ENCODE data around the gene KIF14. TPM values are rescaled to one million over a fixed set of nuclear protein-coding genes. Genes with fewer than 3 reads are reported as not detected.

Gene KIF14
- total and polyA plus RNA-seq, 2 of the 13 experiments (the other 11 are each of a cell fraction or from before 2014, with no cell fraction given): 3.3 to 11.2 TPM

GRCh38 chr1:200528858-200529606, 91.5 kb downstream of the KIF14 start:
- no peaks in the 10 kb centered on the region for H3K4me1 ChIP-seq (ENCODE audit: insufficient read depth, low read length)
- no peaks in the 10 kb centered on the region for H3K9me3 ChIP-seq (ENCODE audit: low read length)
- no peaks in the 10 kb centered on the region; a peak in 1 of 5 replicates for H3K27me3 ChIP-seq (ENCODE audit: control insufficient read depth in 1 of 2, insufficient read depth in 2 of 2, low read length in 2 of 2)
- H2AFZ ChIP-seq (ENCODE audit: low read length): no peak overlapping the region
- H3K79me2 ChIP-seq (ENCODE audit: insufficient read depth, low read length): no peaks in the 10 kb centered on the region
- no TSS peak for BruUV-seq (replicated peaks)
- in situ Hi-C loops (cut with HindIII; ENCODE audit: extremely low pct_ligation_motif_present, low pct_unique_long_range_greater_than_20kb) (no loop called here), intact Hi-C loops (cut with micrococcal nuclease; ENCODE audit: unreplicated experiment) (no loop called here)
- no peaks in the 10 kb centered on the region for H4K20me1 ChIP-seq (ENCODE audit: insufficient read depth, low read length)
- no peak overlapping the region for H3K4me2 ChIP-seq (ENCODE audit: low read depth, low read length)
- no peak for DNase-seq (ENCODE audit: low spot score)
- POLR2A ChIA-PET: no interaction called here
- no peak for FAIRE-seq
- H3K4me3 ChIP-seq (replicated peaks in 1 of 3; ENCODE audit: insufficient read depth in 1 of 3, low read depth in 2 of 3, low read length in 3 of 3): no peak overlapping the region
- CTCF ChIA-PET (ENCODE audit: low intra/inter-chr PET ratio, low total read pairs): no interaction called here
- TF ChIP-seq MAFF (IDR thresholded peaks at IDR 0.05; ENCODE audit: low read depth, low read length) (peak; percentile 72), SMYD3 (CRISPR knock-in tag; IDR thresholded peaks at IDR 0.05) (no peak), MAFK (conservative IDR thresholded peaks at IDR 0.05 in 1 of 2, IDR thresholded peaks at IDR 0.05 in 1 of 2; ENCODE audit: low read length in 2 of 2) (peak in 1 of 2 experiments; percentile 78; a peak in 3 of 4 replicates)
- no peaks in the 10 kb centered on the region for H3K36me3 ChIP-seq (replicated peaks in 1 of 2; ENCODE audit: control insufficient read depth in 1 of 2, insufficient read depth in 2 of 2, low read length in 2 of 2)
- H3K9ac ChIP-seq (ENCODE audit: insufficient read depth, low read depth, low read length): no peak overlapping the region
- ATAC-seq: no peak
- WGBS (ENCODE audit: low lambda C conversion rate): 72% methylated on average over 4 of the region's 4 CpGs
- H3K27ac ChIP-seq (ENCODE audit: extremely low read length, insufficient read depth, low read length): no peak overlapping the region

GRCh38 chr1:200527670-200528069, 92.9 kb downstream of the KIF14 start:
- Histone ChIP-seq H2AFZ (ENCODE audit: low read length) (no peak overlapping the region), H3K79me2 (ENCODE audit: insufficient read depth, low read length) (no peaks in the 10 kb centered on the region), H3K4me3 (replicated peaks in 1 of 3; ENCODE audit: insufficient read depth in 1 of 3, low read depth in 2 of 3, low read length in 3 of 3) (no peak overlapping the region), H3K27ac (ENCODE audit: extremely low read length, insufficient read depth, low read length) (no peak overlapping the region), H4K20me1 (ENCODE audit: insufficient read depth, low read length) (no peaks in the 10 kb centered on the region), H3K9me3 (ENCODE audit: low read length) (no peaks in the 10 kb centered on the region), H3K9ac (ENCODE audit: insufficient read depth, low read depth, low read length) (no peak overlapping the region), H3K36me3 (replicated peaks in 1 of 2; ENCODE audit: control insufficient read depth in 1 of 2, insufficient read depth in 2 of 2, low read length in 2 of 2) (no peaks in the 10 kb centered on the region), H3K27me3 (ENCODE audit: control insufficient read depth in 1 of 2, insufficient read depth in 2 of 2, low read length in 2 of 2) (no peaks in the 10 kb centered on the region; a peak in 1 of 5 replicates), H3K4me1 (ENCODE audit: insufficient read depth, low read length) (no peaks in the 10 kb centered on the region), H3K4me2 (ENCODE audit: low read depth, low read length) (no peak overlapping the region)
- no TSS peak for BruUV-seq (replicated peaks)
- ATAC-seq (no peak), DNase-seq (ENCODE audit: low spot score) (no peak), FAIRE-seq (no peak)
- in situ Hi-C loops (cut with HindIII; ENCODE audit: extremely low pct_ligation_motif_present, low pct_unique_long_range_greater_than_20kb): no loop called here
- ChIA-PET CTCF (ENCODE audit: low intra/inter-chr PET ratio, low total read pairs) (no interaction called here), POLR2A (no interaction called here)
- TF ChIP-seq ADNP (CRISPR knock-in tag; IDR thresholded peaks at IDR 0.05): no peak
- TF ChIP-seq DZIP1 (CRISPR knock-in tag; IDR thresholded peaks at IDR 0.05): no peak
- no peak for TF ChIP-seq RARG (CRISPR knock-in tag; IDR thresholded peaks at IDR 0.05; ENCODE audit: low read depth)
- TF ChIP-seq ZSCAN25 (CRISPR knock-in tag; IDR thresholded peaks at IDR 0.05): no peak
- no peak for TF ChIP-seq YEATS2 (CRISPR knock-in tag; IDR thresholded peaks at IDR 0.05; ENCODE audit: borderline replicate concordance)
- WGBS (ENCODE audit: low lambda C conversion rate): 58% methylated on average over 4 of the region's 4 CpGs
- intact Hi-C loops (cut with micrococcal nuclease; ENCODE audit: unreplicated experiment): no loop called here
